Fibroblast of upper back skin (primary cell): ENCODE results near the gene CLEC4G.
A peak's percentile ranks its signal among the peaks of the same experiment; 100 is the strongest.
"Not testable (repeated sequence)": the region's sequence is repeated elsewhere in the genome, so short reads cannot be mapped to it uniquely, and the experiment has no call there.

Experiments used
- DNase-seq: peaks from one replicate; pipeline ENCODE4 v3.0.0-alpha.2; 2013

Gene CLEC4G, protein sequence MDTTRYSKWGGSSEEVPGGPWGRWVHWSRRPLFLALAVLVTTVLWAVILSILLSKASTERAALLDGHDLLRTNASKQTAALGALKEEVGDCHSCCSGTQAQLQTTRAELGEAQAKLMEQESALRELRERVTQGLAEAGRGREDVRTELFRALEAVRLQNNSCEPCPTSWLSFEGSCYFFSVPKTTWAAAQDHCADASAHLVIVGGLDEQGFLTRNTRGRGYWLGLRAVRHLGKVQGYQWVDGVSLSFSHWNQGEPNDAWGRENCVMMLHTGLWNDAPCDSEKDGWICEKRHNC

DNA sequence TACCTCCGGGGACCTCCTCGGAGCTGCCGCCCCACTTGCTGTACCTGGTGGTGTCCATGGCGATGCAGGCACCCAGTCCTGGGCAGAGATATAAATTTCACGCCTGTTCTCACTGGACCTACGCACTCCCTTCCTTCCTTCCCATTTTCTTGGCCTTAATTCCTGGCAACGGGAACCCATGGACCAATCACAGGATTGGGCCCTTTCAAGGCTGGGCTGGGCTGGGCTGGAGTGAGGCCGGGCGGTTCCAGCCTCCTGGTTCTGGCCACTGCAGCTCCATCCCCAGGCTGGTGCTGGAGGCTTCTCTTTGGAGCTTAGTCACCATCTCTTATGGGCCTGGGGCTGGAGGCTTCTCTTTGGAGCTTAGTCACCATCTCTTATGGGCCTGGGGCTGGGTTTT lies at the start of gene CLEC4G:
Gene CLEC4G (minus strand): TSS at position 66 of the 400 bp plus-strand sequence. CDS start 8 bp downstream, at position 58.
- no peak for DNase-seq

DNA sequence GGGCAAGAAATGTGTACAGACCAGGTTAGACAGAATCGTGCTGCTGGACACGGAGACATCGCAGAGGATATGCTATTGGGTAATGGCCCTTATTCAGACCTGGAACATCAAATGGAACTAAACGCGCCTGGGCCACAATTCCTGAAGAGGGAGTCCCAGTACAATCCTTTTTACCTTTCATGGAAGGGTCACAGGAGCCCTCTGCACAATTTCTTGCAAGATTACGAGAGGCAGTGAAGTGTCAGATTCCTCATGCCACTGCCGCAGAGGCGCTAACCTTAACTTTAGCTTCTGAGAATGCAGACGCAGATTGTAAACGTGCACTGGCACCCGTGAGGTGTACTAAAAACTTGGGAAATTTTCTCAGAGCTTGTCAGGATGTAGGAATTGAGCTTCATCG lies 49.2 kb upstream of the CLEC4G start:
- DNase-seq = no peak

DNA sequence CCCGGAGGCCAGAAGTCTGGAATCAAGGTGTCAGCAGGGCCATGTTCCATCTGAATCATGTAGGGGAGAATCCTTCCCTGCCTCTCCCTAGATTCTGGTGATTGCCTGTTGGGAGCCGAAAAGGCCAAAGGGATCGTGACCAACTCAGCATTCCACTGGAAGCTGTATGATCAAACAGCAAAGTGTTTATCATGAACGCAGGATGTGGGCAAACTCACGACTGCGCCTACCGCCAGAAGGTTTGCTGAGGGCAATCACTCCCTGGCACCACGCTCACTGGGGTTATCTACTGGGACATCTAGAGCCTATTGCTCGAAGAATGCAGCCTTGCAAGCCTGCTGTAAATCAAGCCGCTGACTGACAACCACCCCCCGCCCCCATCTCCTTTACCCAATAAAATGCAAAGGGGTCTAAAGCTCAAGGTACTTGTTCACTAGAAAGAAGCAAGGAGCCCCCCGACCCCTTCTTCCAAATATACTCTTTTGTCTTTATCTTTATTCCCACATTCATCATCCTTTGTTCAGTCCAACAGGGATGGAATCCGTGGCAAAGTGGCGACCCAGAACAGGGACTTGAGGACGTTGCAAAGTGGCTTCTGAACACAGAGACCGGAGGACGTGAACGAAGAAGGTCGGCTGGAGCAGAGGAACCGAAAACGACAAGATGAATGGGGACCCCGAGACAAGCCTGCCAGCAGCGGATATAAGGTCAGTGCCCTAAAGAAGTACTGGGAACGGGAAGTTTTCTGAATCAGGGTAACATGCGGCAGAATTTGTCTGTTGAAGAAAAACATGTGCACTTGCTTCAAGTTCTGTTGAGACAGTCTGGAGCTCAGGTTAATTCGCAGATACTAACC lies 47.9 kb upstream of the CLEC4G start:
- DNase-seq = no peak

DNA sequence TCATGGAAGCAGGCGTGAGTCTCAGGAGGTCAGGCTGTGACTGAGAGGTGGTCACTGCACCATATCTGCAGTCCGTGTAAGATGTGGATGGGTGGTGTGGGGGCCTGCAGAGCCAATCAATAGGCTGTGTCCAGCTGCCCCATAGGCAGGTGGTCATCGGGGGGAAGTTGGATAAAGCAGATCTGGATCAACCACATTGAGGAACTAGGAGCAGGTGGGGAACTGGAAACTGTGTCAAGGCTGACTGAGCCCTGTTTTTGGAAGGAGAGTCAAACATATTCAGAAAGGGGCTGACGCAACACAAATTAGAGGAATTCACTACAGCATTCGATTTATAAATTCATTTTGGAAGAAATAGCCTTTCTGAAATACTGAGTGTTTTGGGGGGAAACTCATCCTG lies 46.2 kb upstream of the CLEC4G start:
- no peak for DNase-seq

DNA sequence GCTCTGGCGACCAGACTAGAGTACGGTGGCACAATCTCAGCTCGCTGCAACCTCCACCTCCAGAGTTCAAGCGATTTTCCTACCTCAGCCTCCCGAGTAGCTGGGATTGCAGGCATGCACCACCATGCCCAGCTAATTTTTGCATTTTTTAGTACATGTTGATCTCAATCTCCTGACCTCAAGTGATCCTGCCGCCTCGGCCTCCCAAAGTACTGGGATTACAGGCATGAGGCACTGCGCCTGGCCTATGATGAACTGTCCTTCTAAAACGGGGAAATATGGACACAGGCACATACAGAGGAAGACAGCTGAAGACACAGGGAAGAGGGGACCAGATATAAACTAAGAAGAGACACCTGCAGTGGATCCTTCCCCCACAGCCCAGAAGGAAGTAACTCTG lies 43.9 kb upstream of the CLEC4G start:
- no peak for DNase-seq

DNA sequence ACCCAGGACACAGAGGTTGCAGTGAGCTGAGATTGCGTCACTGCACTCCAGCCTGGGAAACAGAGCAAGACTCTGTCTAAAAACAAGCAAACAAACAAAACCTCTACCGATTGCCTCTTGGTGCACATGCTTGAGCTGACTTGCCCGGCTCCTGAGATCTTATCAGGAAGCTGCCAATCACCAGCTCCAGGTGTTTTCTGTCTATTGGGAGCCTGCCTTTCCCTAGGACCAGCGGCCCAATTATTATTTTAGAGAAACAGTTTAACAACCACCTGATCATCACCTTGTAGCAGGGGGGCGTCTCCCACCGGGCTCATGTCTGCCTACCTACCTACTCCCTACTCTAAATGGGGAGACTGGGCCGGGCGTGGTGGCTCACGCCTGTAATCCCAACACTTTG lies 41.9 kb upstream of the CLEC4G start:
- DNase-seq = no peak

DNA sequence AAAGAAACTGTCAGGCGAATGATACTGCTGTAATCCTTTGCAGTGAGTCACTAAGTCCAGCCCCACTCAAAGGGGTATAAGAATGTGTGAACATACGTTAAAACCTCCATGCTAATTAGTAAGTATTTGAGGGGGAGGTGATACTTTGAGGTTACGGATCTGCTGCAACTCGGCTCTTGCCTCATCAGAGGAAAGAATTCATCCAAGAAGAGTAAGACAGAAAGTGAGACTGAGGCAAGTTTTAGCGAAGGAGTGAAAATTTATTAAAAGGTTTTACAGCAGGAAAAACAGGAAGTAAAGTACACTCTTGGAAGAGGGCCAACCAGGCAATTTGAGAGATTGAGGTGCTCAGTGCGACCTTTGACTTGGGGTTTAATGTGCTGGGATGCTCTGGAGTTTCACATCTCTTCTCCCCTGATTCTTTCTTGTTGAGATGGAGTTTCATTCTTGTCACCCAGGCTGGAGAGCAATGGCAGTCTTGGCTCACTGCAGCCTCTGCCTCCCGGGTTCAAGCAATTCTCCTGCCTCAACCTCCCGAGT lies 40.9 kb upstream of the CLEC4G start:
- peak; percentile 48 for DNase-seq

DNA sequence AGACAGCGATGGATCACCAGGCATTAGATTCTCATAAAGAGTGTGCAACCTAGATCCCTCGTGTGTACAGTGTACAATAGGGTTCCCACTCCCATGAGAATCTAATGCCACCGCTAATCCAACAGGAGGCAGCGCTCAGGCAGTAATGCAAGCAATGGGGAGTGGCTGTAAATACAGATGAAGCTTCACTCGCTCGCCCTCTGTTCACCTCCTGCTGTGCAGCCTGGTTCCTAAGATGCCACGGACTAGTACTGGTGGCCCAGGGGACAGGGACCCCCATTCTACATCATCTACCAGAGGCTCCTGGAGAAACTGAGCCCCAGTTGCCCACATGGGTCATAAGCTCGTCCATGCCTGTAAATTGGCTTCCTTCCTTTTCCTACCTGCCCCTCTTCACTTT lies 39.2 kb upstream of the CLEC4G start:
- no peak for DNase-seq

DNA sequence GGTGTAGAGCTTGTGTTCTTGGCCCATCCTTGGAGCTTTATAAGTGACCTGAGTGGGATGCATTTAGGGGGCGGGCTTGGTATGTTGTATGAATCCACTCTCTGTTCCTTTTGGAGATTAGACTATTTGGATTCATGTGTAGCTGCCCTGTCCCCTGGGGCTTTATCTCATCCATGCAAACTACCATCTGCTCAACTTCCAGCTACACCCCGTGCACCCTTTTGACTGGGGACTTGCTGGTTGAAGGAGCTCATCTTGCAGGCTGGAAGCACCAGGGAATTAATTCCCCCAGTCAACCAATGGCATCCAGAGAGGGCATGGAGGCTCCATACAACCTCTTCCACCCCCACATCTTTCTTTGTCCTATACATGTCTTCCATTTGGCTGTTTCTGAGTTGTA lies 37.3 kb upstream of the CLEC4G start:
- no peak for DNase-seq

DNA sequence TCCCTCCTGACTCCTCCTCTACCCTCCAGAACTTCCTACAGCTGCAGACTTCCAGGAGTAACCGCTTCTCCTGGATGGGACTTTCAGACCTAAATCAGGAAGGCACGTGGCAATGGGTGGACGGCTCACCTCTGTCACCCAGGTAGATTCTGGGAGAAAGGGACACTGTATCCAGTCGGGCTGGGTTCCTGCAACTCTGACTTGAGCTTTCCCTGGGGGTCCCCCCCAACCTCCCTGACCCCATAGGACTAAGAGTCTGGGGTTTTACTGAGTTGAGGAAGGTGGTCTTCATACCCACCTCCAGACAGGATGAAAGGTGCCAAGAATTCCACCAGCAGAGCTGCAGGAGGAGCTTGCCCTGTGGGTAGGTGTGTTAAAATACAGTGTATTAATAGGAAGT lies 35.6 kb upstream of the CLEC4G start:
- no peak for DNase-seq

DNA sequence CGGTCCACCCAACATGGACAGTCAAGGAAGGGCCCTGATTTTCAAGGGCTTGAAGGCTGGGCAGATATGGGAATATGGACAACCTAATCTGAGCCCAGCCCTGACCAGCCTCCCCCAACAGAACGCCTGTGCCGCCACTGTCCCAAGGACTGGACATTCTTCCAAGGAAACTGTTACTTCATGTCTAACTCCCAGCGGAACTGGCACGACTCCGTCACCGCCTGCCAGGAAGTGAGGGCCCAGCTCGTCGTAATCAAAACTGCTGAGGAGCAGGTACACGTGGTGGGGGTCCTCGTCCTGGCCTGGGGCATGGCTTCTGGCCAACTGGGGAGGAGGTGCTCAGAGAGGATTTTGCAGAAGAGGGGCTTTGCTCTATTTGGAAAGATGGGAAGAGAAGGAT lies 34.6 kb upstream of the CLEC4G start:
- no peak for DNase-seq

DNA sequence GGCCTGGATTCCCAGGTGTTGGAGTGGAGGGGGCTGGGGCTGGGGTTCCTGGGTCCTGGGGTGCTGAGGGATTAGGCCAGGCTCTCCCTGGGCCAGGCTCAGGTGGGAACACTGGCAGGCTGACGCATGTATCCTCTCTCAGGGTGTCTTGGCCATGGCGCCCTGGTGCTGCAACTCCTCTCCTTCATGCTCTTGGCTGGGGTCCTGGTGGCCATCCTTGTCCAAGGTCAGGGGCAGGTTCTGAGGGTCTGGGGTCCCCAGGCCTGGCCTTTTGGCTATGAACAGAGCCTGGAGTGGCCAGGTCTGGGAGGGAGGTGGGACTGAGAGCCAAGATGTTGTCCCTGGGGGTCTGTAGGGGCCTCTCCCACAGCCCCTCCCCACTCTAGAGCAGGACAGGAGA lies 33.1 kb upstream of the CLEC4G start:
- not testable (repeated sequence) for DNase-seq

DNA sequence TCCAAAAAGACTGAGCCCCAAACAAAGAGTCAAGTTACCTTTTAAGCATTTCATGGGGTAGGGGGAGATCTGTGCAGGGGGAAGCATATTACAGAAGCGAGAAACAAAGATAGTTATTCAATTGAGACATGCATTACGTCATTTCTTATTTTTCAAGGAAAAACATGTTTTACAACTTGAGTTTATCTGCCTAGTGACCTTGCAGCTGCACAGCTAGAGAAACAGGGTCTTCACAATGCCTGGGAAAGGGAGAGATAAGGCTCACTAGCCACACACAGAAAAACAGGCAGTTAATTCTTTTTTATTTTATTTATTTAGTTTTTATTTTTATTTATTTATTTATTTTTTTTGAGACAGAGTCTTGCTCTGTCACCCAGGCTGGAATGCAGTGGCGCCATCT lies 32.2 kb upstream of the CLEC4G start:
- DNase-seq = not testable (repeated sequence)

DNA sequence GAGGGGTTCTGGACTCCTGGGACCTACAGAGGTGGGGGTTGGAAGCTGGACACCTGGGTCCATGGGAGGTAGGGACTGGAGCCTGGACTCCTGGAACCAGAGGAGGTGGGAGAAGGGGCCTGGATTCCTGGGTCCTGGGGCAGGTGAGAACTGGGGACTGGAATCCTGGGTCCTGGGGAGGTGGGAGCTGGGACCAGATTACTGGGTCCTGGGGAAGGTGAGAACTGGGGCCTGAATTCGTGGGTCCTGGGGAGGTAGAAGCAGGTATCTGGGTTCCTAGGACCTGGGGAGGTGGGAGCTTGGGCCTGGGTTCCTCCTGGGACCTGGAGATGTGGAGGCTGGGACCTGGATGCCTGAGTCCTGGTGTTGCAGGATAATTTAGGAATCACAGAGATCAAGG lies 31.8 kb upstream of the CLEC4G start:
- no peak for DNase-seq

DNA sequence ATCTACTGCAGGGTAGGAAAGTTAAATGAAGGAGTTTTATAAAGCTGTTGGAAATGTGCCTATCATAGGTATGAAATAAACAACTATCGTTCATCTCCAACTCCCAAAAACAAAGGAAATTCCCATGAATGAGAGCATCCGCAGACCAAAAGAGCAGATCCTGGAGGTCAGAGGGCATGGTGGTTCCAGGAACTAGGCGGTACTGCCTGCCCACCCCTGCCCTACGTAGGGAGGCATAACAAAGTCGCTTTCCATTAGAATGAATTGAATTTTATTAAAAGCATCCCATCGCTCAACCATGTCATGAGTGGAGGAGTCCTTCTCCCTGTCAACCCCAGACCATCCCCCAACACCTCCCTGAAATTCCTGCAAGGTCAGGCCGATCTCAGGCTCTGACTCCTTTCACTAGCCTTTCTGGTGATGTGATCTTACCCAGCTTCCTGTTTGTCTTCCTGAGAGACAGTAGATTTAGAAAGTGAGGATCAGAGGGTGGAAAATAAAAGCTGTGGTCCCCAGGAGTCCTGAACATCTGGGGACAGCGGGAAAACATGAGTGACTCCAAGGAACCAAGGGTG lies 30.9 kb upstream of the CLEC4G start, which contains the start of gene CLEC4M:
Gene CLEC4M (plus strand): TSS at position 525 of the 575 bp plus-strand sequence. CDS start 24 bp downstream, at position 549.
- DNase-seq = no peak

DNA sequence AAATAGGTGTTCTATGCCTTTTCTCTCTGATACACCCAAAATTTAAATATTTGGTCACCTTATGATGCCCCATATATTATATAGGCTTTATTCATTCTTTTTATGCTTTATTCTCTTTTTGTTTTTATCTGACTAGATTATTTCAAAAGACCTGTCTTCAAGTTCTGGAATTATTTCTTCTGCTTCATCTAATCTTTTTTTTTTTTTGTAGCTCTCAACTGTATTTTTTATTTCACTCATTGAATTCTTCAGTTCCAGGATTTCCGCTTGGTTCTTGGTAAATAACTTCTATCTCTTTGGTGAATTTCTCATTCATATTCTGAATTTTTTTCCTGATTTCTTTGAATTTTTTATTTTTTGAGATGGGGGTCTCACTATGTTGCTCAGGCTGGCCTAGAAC lies 27.2 kb upstream of the CLEC4G start:
- no peak for DNase-seq

DNA sequence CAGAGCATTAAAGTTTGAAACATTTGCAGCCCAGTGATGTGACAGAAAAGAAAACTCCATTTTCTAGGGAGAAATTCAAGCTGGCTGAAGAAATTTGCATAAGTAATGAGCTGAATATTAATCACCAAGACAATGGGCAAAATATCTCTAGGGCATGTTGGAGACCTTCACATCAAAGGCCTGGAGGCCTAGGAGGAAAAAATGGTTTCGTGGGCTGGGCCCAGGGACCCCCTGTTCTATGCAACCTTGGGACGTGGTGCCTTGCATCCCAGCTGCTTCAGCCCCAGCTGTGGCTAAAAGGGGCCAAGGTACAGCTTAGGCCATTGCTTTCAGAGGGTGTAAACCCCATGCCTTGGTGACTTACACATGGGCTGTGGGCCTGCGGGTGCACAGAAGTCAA lies 25.4 kb upstream of the CLEC4G start:
- no peak for DNase-seq

DNA sequence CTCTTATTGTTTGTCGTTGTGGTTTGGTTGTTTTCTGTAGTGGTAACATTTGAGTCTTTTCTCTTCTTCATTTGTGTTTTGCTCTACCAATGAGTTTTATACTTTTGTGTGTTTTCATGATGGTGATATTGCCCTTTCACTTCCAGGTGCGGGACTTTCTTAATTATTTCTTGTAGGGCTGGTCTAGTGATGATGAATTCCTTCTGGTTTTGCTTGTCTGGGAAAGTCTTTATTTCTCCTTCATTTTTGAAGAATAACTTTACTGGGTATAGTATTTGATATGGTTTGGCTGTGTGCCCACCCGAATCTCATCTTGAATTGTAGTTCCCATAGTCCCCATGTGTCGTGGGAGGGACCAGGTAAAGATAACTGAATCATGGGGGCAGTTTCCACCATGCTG lies 24.3 kb upstream of the CLEC4G start:
- no peak for DNase-seq

DNA sequence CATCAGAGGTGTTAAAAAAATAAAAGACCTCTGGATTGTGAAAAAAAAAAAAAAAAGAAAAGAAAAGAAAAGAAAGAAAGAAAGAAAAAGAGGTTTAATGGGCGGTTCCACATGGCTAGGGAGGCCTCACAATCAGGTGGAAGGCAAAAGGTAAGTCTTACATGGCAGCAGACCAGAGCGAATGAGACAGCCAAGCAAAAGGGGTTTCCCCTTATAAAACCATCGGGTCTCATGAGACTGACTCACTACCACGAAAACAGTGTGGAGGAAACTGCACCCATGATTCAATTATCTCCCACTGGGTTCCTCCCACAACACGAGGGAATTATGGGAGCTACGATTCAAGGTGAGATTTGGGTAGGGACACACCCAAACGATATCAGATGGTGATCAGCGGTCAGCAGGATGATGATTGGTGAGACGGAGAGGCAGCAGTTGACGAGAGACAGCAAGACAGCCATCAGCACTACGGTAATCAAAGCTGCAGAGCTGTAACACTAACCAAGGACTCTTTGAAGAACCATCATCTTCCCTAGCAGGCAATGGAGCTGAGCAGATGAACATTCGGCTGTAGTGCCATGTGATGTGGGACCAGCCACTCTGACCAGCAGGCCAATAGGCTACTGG lies 19.4 kb upstream of the CLEC4G start:
- DNase-seq = no peak

DNA sequence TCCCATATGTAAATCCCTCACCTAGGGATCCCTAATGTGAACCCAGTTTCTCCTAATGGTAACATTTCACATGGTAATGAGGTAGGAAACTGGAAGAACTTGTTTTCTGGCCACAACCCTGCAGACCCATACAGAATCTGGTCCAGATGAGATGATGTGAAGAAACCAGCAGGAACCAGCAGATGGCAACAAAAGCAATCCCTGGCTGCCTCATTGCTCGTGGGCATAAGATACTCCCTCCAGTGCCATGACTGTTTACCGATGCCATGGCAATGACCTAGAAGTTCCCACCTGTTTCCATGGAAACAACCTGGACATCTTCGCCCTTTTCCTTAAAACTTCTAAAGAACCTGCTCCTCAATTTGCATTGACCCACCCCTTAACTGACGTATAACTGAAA lies 16.8 kb upstream of the CLEC4G start:
- DNase-seq = no peak

DNA sequence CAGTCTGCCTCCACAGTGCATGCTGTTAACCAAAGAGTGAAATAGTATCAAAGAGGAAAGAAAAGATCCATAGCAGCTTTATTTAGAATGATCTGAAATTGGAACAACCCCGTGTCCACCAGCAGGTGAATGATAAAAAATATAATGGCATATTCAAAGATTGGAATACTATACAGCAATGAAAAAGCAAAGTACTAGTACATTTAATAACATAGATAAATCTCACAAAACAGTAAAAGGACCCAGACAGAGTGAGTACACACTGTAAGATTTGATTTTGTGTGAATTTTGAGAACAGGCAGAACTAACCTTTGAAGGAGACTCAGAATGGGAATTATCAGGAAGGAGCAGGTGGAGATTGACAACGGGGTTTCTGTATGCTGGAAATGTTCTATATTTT lies 16.3 kb upstream of the CLEC4G start:
- no peak for DNase-seq

DNA sequence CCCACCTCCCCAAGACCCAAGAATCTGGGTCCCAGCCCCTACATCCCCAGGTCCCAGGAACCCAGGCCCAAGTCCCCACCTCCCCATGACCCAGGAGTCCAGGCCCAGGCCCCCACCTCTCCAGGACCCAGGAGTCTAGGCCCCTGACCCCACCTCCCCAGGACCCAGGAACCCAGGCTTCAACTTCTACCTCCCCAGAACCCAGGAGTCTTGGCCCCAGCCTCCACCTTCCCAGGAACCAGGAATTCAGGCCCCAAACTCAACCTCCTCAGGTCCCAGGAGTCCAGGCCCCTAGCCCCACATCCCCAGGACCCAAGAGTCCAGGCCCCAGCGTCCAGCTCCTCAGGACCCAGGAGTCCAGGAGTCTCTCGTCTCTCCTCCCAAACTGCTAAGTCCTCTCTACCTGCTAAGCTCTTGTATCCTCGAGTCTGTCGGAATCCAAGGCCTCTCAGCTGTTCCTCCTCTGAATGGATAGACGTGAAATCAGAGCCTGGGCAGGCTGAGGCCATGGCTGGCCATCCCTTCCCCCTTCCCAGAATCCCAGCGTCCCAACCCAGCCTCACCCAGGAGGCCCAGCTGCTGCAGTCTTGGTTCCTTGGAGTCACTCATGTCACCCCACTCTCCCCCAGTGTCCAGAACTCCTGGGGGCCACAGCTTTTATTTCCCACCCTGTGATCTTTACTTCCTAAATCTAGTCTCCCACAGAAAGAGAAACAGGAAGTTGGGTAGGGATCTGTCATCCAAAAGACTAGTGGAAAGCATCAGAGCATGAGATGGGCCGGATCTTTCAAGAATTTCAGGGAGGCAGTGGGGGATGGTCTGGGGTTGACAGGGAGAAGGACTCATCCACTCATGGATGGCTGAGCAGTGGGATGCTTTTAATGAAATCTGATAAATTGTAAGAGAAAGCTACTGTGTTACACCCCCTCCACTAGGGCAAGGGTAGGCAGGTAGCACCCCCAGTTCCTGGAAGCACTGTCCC lies 15.3 kb upstream of the CLEC4G start, which contains the start of gene CD209:
Gene CD209 (minus strand): TSS at position 632 of the 982 bp plus-strand sequence. CDS start 23 bp downstream, at position 609.
- DNase-seq = no peak
